Measurements from ENCODE around the gene RAB37. TPM values are rescaled to one million over a fixed set of nuclear protein-coding genes. Genes with fewer than 3 reads are reported as not detected.

RAB37 gene
- total and polyA plus RNA-seq, 2 of the 13 experiments (the other 11 are each of a cell fraction or from before 2014, with no cell fraction given), result 0.91 to 3.7 TPM

GRCh38 chr17:74770498-74771318 lies 33.7 kb downstream of the RAB37 start (continued):
- no peak for TF ChIP-seq ZNF142 (CRISPR knock-in tag; IDR thresholded peaks at IDR 0.05)
- TF ChIP-seq ZNF550 (CRISPR knock-in tag; IDR thresholded peaks at IDR 0.05; ENCODE audit: borderline replicate concordance), result no peak
- TF ChIP-seq TRAFD1 (CRISPR knock-in tag; IDR thresholded peaks at IDR 0.05; ENCODE audit: borderline replicate concordance), result no peak; the same call in none of the 2 replicates
- no peak for TF ChIP-seq SIX4 (CRISPR knock-in tag; IDR thresholded peaks at IDR 0.05)
- TF ChIP-seq MEF2D (CRISPR knock-in tag; IDR thresholded peaks at IDR 0.05), result no peak
- no peak for TF ChIP-seq ZNF557 (CRISPR knock-in tag; IDR thresholded peaks at IDR 0.05)
- TF ChIP-seq KLF13 (CRISPR knock-in tag; IDR thresholded peaks at IDR 0.05), result peak; percentile 90; the same call in 1 of the 2 replicates
- no peak for TF ChIP-seq SAFB2 (CRISPR knock-in tag; IDR thresholded peaks at IDR 0.05; ENCODE audit: borderline replicate concordance, low read depth)
- TF ChIP-seq RELA (CRISPR knock-in tag; IDR thresholded peaks at IDR 0.05), result peak; percentile 41; the same call in 1 of the 2 replicates
- TF ChIP-seq MAFG (CRISPR knock-in tag; IDR thresholded peaks at IDR 0.05), result no peak
- no peak; the same call in 1 of the 2 replicates for TF ChIP-seq ZKSCAN5 (CRISPR knock-in tag; IDR thresholded peaks at IDR 0.05)
- TF ChIP-seq HNRNPLL (IDR thresholded peaks at IDR 0.05; ENCODE audit: low read depth, low read length, poor library complexity, severe bottlenecking), result no peak
- TF ChIP-seq ZBTB34 (CRISPR knock-in tag; IDR thresholded peaks at IDR 0.05), result peak; percentile 45; the same call in 1 of the 2 replicates
- no peak for TF ChIP-seq MYC (CRISPR knock-in tag; IDR thresholded peaks at IDR 0.05; ENCODE audit: borderline replicate concordance)
- peak; percentile 34; the same call in 1 of the 2 replicates for TF ChIP-seq KLF6 (CRISPR knock-in tag; IDR thresholded peaks at IDR 0.05)
- peak; percentile 55 for TF ChIP-seq POLR2AphosphoS5 (IDR thresholded peaks at IDR 0.05; ENCODE audit: low read depth, low read length)
- no peak for TF ChIP-seq DNMT1 (CRISPR knock-in tag; IDR thresholded peaks at IDR 0.05)

All from HepG2 (cell line).